Measurements from ENCODE around the gene MYOM1. TPM values are rescaled to one million over a fixed set of nuclear protein-coding genes. Genes with fewer than 3 reads are reported as not detected.

The MYOM1 gene
- total and polyA plus RNA-seq, 2 donors from 2014 or later: 2.1 to 6.8 TPM

DNA sequence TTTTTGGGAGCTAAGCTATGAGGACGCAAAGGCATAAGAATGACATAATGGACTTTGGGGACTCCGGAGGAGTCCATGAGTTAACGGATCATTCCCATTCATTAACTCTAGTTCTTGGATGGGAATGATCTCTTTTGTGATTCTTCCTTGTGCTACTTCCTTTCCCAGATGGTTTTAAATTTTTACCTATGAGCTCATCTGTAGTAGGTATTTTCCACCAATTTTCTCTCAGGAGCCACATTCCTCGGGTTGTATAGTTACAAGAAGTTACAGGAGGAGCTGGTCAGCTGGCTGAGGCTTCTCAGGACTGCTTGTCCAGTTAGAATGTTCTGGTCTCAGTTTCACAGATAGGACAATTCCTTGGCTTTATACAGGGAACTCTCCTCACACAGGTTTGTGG, 164.0 kb downstream of the MYOM1 start:
- Histone ChIP-seq H3K4me3 (ENCODE audit: low read length in 3 of 3) (no peak overlapping the region), H3K36me3 (ENCODE audit: control insufficient read depth in 2 of 3, insufficient read depth in 3 of 3, low read length in 3 of 3) (no peaks in the 10 kb centered on the region), H3K9ac (ENCODE audit: low read length in 3 of 3) (no peak overlapping the region), H3K27ac (ENCODE audit: low read depth in 2 of 2, low read length in 2 of 2) (no peak overlapping the region), H3K9me3 (ENCODE audit: control insufficient read depth in 2 of 3, insufficient read depth in 1 of 3, low read length in 3 of 3) (no peaks in the 10 kb centered on the region), H3K4me1 (ENCODE audit: control insufficient read depth in 2 of 3, insufficient read depth in 2 of 3, low read depth in 1 of 3, low read length in 3 of 3) (peaks cover 0 to 11% (median 6%) of the 10 kb centered on the region in 3 donors), H3K27me3 (ENCODE audit: control insufficient read depth, insufficient read depth, low read length) (no peaks in the 10 kb centered on the region)
- TF ChIP-seq, protein P1, sequence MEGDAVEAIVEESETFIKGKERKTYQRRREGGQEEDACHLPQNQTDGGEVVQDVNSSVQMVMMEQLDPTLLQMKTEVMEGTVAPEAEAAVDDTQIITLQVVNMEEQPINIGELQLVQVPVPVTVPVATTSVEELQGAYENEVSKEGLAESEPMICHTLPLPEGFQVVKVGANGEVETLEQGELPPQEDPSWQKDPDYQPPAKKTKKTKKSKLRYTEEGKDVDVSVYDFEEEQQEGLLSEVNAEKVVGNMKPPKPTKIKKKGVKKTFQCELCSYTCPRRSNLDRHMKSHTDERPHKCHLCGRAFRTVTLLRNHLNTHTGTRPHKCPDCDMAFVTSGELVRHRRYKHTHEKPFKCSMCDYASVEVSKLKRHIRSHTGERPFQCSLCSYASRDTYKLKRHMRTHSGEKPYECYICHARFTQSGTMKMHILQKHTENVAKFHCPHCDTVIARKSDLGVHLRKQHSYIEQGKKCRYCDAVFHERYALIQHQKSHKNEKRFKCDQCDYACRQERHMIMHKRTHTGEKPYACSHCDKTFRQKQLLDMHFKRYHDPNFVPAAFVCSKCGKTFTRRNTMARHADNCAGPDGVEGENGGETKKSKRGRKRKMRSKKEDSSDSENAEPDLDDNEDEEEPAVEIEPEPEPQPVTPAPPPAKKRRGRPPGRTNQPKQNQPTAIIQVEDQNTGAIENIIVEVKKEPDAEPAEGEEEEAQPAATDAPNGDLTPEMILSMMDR (IDR thresholded peaks at IDR 0.05; ENCODE audit: borderline replicate concordance, extremely low read depth, insufficient read depth): no peak
- intact Hi-C loops (cut with DNase I): no loop called here
- FAIRE-seq: no peak
- no peak for DNase-seq

DNA sequence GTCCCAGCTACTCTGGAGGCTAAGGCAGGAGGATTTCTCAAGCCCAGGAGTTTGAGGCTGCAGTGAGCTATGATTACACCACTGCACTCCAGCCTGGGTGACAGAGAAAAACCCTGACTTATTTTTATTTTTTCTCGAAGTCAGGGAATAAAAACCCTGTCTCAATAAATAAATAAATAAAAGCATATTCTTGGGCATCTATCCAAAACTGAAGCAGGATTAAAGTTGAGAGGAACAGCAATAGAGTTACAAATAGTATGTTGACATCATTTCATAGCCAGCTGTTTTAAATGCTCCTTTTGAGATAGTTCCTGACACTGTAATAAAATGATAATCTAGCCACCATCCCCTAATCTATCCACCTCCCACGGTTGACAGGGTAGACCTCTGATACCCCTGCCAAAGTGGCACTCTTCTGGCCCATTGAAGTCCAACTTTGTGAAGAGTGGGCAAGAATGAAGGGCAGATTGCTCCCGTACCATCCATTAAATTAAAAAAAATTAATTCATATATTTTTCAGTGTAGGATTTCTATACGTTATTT, 164.5 kb downstream of the MYOM1 start:
- no peak overlapping the region for H3K4me3 ChIP-seq (ENCODE audit: low read length in 3 of 3)
- intact Hi-C loops (cut with DNase I): no loop called here
- H3K9ac ChIP-seq (ENCODE audit: low read length in 3 of 3): no peak overlapping the region
- no peaks in the 10 kb centered on the region for H3K27me3 ChIP-seq (ENCODE audit: control insufficient read depth, insufficient read depth, low read length)
- peaks cover 0 to 7% (median 2%) of the 10 kb centered on the region in 3 donors for H3K4me1 ChIP-seq (ENCODE audit: control insufficient read depth in 2 of 3, insufficient read depth in 2 of 3, low read depth in 1 of 3, low read length in 3 of 3)
- H3K9me3 ChIP-seq (ENCODE audit: control insufficient read depth in 2 of 3, insufficient read depth in 1 of 3, low read length in 3 of 3): no peaks in the 10 kb centered on the region
- FAIRE-seq (no peak), DNase-seq (no peak)
- H3K27ac ChIP-seq (ENCODE audit: low read depth in 2 of 2, low read length in 2 of 2): no peak overlapping the region
- TF ChIP-seq, protein P1 (IDR thresholded peaks at IDR 0.05; ENCODE audit: borderline replicate concordance, extremely low read depth, insufficient read depth): no peak
- no peaks in the 10 kb centered on the region for H3K36me3 ChIP-seq (ENCODE audit: control insufficient read depth in 2 of 3, insufficient read depth in 3 of 3, low read length in 3 of 3)

DNA sequence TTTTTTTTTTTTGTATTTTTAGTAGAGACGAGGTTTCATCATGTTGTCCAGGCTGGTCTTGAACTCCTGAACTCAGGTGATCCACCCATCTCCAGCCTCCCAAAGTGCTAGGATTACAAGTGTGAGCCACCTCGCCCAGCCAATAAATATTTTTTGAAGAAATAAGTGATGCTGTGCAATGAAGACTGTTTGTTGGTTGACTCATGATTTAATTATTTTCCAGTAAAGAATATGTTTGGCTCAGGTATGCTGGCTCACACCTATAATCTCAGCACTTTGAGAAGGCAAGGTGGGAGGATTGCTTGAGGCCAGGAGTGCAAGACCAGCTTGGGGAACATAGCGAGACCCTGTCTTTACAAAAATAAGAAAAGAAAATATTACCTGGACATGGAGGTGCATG, 165.0 kb downstream of the MYOM1 start:
- no peak for FAIRE-seq
- Histone ChIP-seq H3K9me3 (ENCODE audit: control insufficient read depth in 2 of 3, insufficient read depth in 1 of 3, low read length in 3 of 3) (no peaks in the 10 kb centered on the region), H3K4me1 (ENCODE audit: control insufficient read depth in 2 of 3, insufficient read depth in 2 of 3, low read depth in 1 of 3, low read length in 3 of 3) (peaks cover 0 to 2% (median 2%) of the 10 kb centered on the region in 3 donors)

More for the DNA sequence above, 165.0 kb downstream of the MYOM1 start:
- Histone ChIP-seq H3K36me3 (ENCODE audit: control insufficient read depth in 2 of 3, insufficient read depth in 3 of 3, low read length in 3 of 3) (no peaks in the 10 kb centered on the region), H3K9ac (ENCODE audit: low read length in 3 of 3) (no peak overlapping the region), H3K4me3 (ENCODE audit: low read length in 3 of 3) (no peak overlapping the region), H3K27ac (ENCODE audit: low read depth in 2 of 2, low read length in 2 of 2) (no peak overlapping the region), H3K27me3 (ENCODE audit: control insufficient read depth, insufficient read depth, low read length) (no peaks in the 10 kb centered on the region)
- intact Hi-C loops (cut with DNase I): no loop called here
- DNase-seq: no peak
- TF ChIP-seq, protein P1 (IDR thresholded peaks at IDR 0.05; ENCODE audit: borderline replicate concordance, extremely low read depth, insufficient read depth): no peak

All from kidney (tissue), 14 donors.